ENCODE measurements around the gene PRICKLE2. TPM values are rescaled to one million over a fixed set of nuclear protein-coding genes. Genes with fewer than 3 reads are reported as not detected.

PRICKLE2 gene
- total RNA-seq, 1 experiment from 2014 or later: 0.26 TPM

- Histone ChIP-seq H3K9me3 (ENCODE audit: control insufficient read depth, insufficient read depth, low read depth, low read length) (no peaks in the 10 kb centered on the region), H3K4me3 (ENCODE audit: low read depth in 2 of 2, low read length in 2 of 2) (no peak overlapping the region), H3K36me3 (ENCODE audit: control insufficient read depth, insufficient read depth, low read length) (no peaks in the 10 kb centered on the region), H3K4me1 (ENCODE audit: control insufficient read depth, insufficient read depth, low read length) (no peaks in the 10 kb centered on the region), H3K27me3 (ENCODE audit: control insufficient read depth, insufficient read depth, low read length) (no peaks in the 10 kb centered on the region), H3K27ac (ENCODE audit: low read length) (no peak overlapping the region)
- no peak for DNase-seq (ENCODE audit: low read depth, low spot score)
- ATAC-seq: no peak
- CTCF ChIA-PET: interaction anchor here (0.6 kb wide), 1 partner anchor 471 kb away, joined by 22 read pairs; no protein-coding TSS in a partner anchor
- BruUV-seq (replicated peaks): no TSS peak
- TF ChIP-seq SIN3A (IDR thresholded peaks at IDR 0.05; ENCODE audit: borderline replicate concordance, insufficient read depth, low read depth, low read length) (no peak), TCF7L2 (IDR thresholded peaks at IDR 0.05; ENCODE audit: low read depth, low read length) (no peak), POLR2AphosphoS5 (IDR thresholded peaks at IDR 0.05; ENCODE audit: low read depth, low read length) (no peak), REST (IDR thresholded peaks at IDR 0.05; ENCODE audit: insufficient read depth in 1 of 2, low read depth in 2 of 2, low read length in 1 of 2) (no peak), CTCF (IDR thresholded peaks at IDR 0.05) (no peak)
- in situ Hi-C loops (cut with HindIII; ENCODE audit: low pct_unique_long_range_greater_than_20kb, low sequenced_read_pairs): no loop called here
- intact Hi-C loops (cut with micrococcal nuclease; ENCODE audit: unreplicated experiment): no loop called here
- POLR2A ChIA-PET: no interaction called here
Measured at GRCh38 chr3:64058566-64058965, 166.7 kb downstream of the PRICKLE2 start.

- intact Hi-C loops (cut with micrococcal nuclease; ENCODE audit: unreplicated experiment) (no loop called here), in situ Hi-C loops (cut with HindIII; ENCODE audit: low pct_unique_long_range_greater_than_20kb, low sequenced_read_pairs) (no loop called here)
- TF ChIP-seq POLR2AphosphoS5 (IDR thresholded peaks at IDR 0.05; ENCODE audit: low read depth, low read length) (no peak), REST (IDR thresholded peaks at IDR 0.05; ENCODE audit: insufficient read depth in 1 of 2, low read depth in 2 of 2, low read length in 1 of 2) (no peak), CTCF (IDR thresholded peaks at IDR 0.05) (no peak), TCF7L2 (IDR thresholded peaks at IDR 0.05; ENCODE audit: low read depth, low read length) (no peak), SIN3A (IDR thresholded peaks at IDR 0.05; ENCODE audit: borderline replicate concordance, insufficient read depth, low read depth, low read length) (no peak)
- POLR2A ChIA-PET: no interaction called here
- Histone ChIP-seq H3K4me3 (ENCODE audit: low read depth in 2 of 2, low read length in 2 of 2) (no peak overlapping the region), H3K4me1 (ENCODE audit: control insufficient read depth, insufficient read depth, low read length) (no peaks in the 10 kb centered on the region), H3K27ac (ENCODE audit: low read length) (no peak overlapping the region), H3K27me3 (ENCODE audit: control insufficient read depth, insufficient read depth, low read length) (no peaks in the 10 kb centered on the region), H3K36me3 (ENCODE audit: control insufficient read depth, insufficient read depth, low read length) (no peaks in the 10 kb centered on the region), H3K9me3 (ENCODE audit: control insufficient read depth, insufficient read depth, low read depth, low read length) (no peaks in the 10 kb centered on the region)
- BruUV-seq (replicated peaks): no TSS peak
- DNase-seq (ENCODE audit: low read depth, low spot score) (no peak), ATAC-seq (no peak)
- CTCF ChIA-PET: no interaction called here
Measured at GRCh38 chr3:64057231-64057630, 168.0 kb downstream of the PRICKLE2 start.
